HEK293 (cell line): ENCODE data around the gene TMEM273.

Experiments
- CTCF ChIP-seq: fragments of 450-650 bp; formaldehyde crosslinking; IDR thresholded peaks from 2 replicates; pipeline ENCODE4 v1.5.1; 2016; ENCODE audit warnings: missing biosample characterization, missing genetic modification characterization
- FEZF1 ChIP-seq: fragments of 450-650 bp; formaldehyde crosslinking; IDR thresholded peaks from 2 replicates; pipeline ENCODE4 v1.5.1; 2016; ENCODE audit warnings: missing biosample characterization, missing genetic modification characterization
- YY1 ChIP-seq: fragments of 450-650 bp; formaldehyde crosslinking; IDR thresholded peaks from 2 replicates; pipeline ENCODE4 v1.5.1; 2018; ENCODE audit warnings: missing biosample characterization, missing genetic modification characterization
- ZBTB20 ChIP-seq: fragments of 450-650 bp; formaldehyde crosslinking; IDR thresholded peaks from 2 replicates; pipeline ENCODE4 v1.5.1; 2016; ENCODE audit warnings: missing biosample characterization, missing genetic modification characterization
- ZBTB26 ChIP-seq: fragments of 450-650 bp; formaldehyde crosslinking; optimal IDR thresholded peaks from 2 replicates; pipeline ENCODE3; 2016; ENCODE audit warnings: missing biosample characterization, mild to moderate bottlenecking, missing genetic modification characterization
- ZNF140 ChIP-seq: fragments of 450-650 bp; formaldehyde crosslinking; IDR thresholded peaks from 2 replicates; pipeline ENCODE4 v1.5.1; 2016; ENCODE audit warnings: missing biosample characterization, missing genetic modification characterization
- ZNF24 ChIP-seq: fragments of 450-650 bp; formaldehyde crosslinking; IDR thresholded peaks from 2 replicates; pipeline ENCODE4 v1.5.1; 2016; ENCODE audit warnings: missing biosample characterization, missing genetic modification characterization
- ZNF280C ChIP-seq: fragments of 450-650 bp; formaldehyde crosslinking; IDR thresholded peaks from 2 replicates; pipeline ENCODE4 v1.5.1; 2016; ENCODE audit warnings: missing biosample characterization, missing genetic modification characterization
- ZNF449 ChIP-seq: fragments of 450-650 bp; formaldehyde crosslinking; IDR thresholded peaks from 2 replicates; pipeline ENCODE4 v1.5.1; 2017; ENCODE audit warnings: missing biosample characterization, mild to moderate bottlenecking, missing genetic modification characterization, moderate library complexity
- TF ChIP-seq, protein P1 (sequence below): fragments of 450-650 bp; formaldehyde crosslinking; IDR thresholded peaks from 2 replicates; pipeline ENCODE4 v1.5.1; 2016; ENCODE audit warnings: missing biosample characterization, missing genetic modification characterization
- TF ChIP-seq, protein P2 (sequence below): fragments of 450-650 bp; formaldehyde crosslinking; IDR thresholded peaks from 2 replicates; pipeline ENCODE4 v1.5.1; 2016; ENCODE audit warnings: missing biosample characterization, missing genetic modification characterization
- TF ChIP-seq, protein P3 (sequence below): fragments of 450-650 bp; formaldehyde crosslinking; IDR thresholded peaks from 2 replicates; pipeline ENCODE4 v1.5.1; 2016; ENCODE audit warnings: missing biosample characterization, missing genetic modification characterization

DNA sequence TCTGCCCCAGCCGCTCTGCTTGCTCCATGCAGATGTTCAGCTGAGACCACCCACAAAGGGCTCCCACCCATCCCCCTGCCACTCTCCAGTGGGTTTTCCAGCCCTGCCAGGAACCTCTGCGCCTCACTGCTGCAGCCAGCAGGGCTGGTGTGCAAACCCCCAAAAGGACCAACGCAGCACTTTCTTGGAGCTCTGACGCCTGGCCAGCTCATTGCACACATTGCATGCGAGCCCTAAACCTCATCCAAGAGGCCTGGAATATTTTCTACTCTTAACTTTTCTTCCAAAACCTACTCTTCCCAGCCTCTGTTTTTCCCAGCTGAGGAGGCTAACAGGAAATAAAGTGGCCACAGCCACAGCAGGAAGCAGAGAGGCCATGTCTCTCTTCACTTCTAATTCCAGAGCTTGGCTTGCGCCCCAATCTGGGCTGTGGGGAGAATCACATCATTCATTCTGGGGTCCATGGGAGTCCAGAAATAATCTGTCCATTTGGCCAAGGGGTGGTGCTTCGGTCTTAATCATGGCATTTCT lies 49.8 kb downstream of the TMEM273 start:
- TF ChIP-seq CTCF (tag by site-specific recombination) (no peak), ZNF449 (tag by site-specific recombination) (no peak), ZBTB20 (no peak), ZNF24 (tag by site-specific recombination) (no peak), ZBTB26 (tag by site-specific recombination) (no peak), YY1 (no peak), FEZF1 (no peak), ZNF140 (tag by site-specific recombination) (no peak), ZNF280C (tag by site-specific recombination) (no peak)
- TF ChIP-seq, protein P1, sequence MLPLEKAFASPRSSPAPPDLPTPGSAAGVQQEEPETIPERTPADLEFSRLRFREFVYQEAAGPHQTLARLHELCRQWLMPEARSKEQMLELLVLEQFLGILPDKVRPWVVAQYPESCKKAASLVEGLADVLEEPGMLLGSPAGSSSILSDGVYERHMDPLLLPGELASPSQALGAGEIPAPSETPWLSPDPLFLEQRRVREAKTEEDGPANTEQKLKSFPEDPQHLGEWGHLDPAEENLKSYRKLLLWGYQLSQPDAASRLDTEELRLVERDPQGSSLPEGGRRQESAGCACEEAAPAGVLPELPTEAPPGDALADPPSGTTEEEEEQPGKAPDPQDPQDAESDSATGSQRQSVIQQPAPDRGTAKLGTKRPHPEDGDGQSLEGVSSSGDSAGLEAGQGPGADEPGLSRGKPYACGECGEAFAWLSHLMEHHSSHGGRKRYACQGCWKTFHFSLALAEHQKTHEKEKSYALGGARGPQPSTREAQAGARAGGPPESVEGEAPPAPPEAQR (tag by site-specific recombination) = no peak
- TF ChIP-seq, protein P2, sequence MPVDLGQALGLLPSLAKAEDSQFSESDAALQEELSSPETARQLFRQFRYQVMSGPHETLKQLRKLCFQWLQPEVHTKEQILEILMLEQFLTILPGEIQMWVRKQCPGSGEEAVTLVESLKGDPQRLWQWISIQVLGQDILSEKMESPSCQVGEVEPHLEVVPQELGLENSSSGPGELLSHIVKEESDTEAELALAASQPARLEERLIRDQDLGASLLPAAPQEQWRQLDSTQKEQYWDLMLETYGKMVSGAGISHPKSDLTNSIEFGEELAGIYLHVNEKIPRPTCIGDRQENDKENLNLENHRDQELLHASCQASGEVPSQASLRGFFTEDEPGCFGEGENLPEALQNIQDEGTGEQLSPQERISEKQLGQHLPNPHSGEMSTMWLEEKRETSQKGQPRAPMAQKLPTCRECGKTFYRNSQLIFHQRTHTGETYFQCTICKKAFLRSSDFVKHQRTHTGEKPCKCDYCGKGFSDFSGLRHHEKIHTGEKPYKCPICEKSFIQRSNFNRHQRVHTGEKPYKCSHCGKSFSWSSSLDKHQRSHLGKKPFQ (tag by site-specific recombination) = no peak
- TF ChIP-seq, protein P3, sequence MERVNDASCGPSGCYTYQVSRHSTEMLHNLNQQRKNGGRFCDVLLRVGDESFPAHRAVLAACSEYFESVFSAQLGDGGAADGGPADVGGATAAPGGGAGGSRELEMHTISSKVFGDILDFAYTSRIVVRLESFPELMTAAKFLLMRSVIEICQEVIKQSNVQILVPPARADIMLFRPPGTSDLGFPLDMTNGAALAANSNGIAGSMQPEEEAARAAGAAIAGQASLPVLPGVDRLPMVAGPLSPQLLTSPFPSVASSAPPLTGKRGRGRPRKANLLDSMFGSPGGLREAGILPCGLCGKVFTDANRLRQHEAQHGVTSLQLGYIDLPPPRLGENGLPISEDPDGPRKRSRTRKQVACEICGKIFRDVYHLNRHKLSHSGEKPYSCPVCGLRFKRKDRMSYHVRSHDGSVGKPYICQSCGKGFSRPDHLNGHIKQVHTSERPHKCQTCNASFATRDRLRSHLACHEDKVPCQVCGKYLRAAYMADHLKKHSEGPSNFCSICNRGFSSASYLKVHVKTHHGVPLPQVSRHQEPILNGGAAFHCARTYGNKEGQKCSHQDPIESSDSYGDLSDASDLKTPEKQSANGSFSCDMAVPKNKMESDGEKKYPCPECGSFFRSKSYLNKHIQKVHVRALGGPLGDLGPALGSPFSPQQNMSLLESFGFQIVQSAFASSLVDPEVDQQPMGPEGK (tag by site-specific recombination) = no peak
